Smooth muscle cell (in vitro differentiated cells): ENCODE data around the gene POLR2I. TPM values are rescaled to one million over a fixed set of nuclear protein-coding genes. Genes with fewer than 3 reads are reported as not detected.

Source experiments
- DNase-seq: peaks from one replicate; lab custom pipeline; 2025; ENCODE audit not compliant: unreplicated experiment; lab: John Stamatoyannopoulos, UW
- H2AFZ ChIP-seq: fragments of 200-600 bp; sonication (generic); 2 replicates; pipeline ENCODE4 v1.6.0; 2016; ENCODE audit warnings: antibody characterized with exemption, low read depth, mild to moderate bottlenecking
- H3F3A ChIP-seq: fragments of 200-600 bp; sonication (generic); 2 replicates; pipeline ENCODE4 v1.6.0; 2017; ENCODE audit warnings: antibody characterized with exemption, low read depth
- H3K27ac ChIP-seq: fragments of 200-600 bp; sonication (generic); 2 replicates; pipeline ENCODE4 v1.5.1; 2016; ENCODE audit warnings: low read depth, mild to moderate bottlenecking
- H3K27me3 ChIP-seq: fragments of 200-600 bp; sonication (generic); 2 replicates; pipeline ENCODE4 v1.6.1; 2016; ENCODE audit warnings: low read depth, mild to moderate bottlenecking
- H3K36me3 ChIP-seq: fragments of 200-600 bp; sonication (generic); 2 replicates; pipeline ENCODE4 v1.5.1; 2016; ENCODE audit warnings: low read depth
- H3K4me1 ChIP-seq: fragments of 200-600 bp; sonication (generic); 2 replicates; pipeline ENCODE4 v1.5.1; 2016; ENCODE audit warnings: low read depth
- H3K4me2 ChIP-seq: fragments of 200-600 bp; sonication (generic); 2 replicates; pipeline ENCODE4 v1.6.0; 2016; ENCODE audit warnings: mild to moderate bottlenecking
- H3K4me3 ChIP-seq: fragments of 200-600 bp; sonication (generic); 2 replicates; pipeline ENCODE4 v1.5.1; 2016; ENCODE audit warnings: mild to moderate bottlenecking
- H3K79me2 ChIP-seq: fragments of 200-600 bp; sonication (generic); 2 replicates; pipeline ENCODE4 v1.6.0; 2016; ENCODE audit warnings: low read depth, mild to moderate bottlenecking
- H3K9ac ChIP-seq: fragments of 200-600 bp; sonication (generic); 2 replicates; pipeline ENCODE4 v1.6.0; 2016; ENCODE audit warnings: low read depth
- H3K9me3 ChIP-seq: fragments of 200-600 bp; sonication (generic); replicated peaks from 2 replicates; pipeline ENCODE4 v1.5.1; 2016; ENCODE audit warnings: low read depth
- H4K20me1 ChIP-seq: fragments of 200-600 bp; sonication (generic); 2 replicates; pipeline ENCODE4 v1.6.0; 2016; ENCODE audit warnings: low read depth
- WGBS: methylation state at CpG from one replicate; pipeline ENCODE4 v1.1.7; 2016; ENCODE audit warnings: low lambda C conversion rate; 5-methylcytosine and 5-hydroxymethylcytosine counted together
- polyA plus RNA-seq: library from polyadenylated mRNA; unstranded; fragments of >200 nt; fragmentation: Nextera tagmentation; extraction: Ambion mirVana; gene quantifications from 2 replicates; pipeline ENCODE4 v1.2.1, GENCODE V29; 2016
- total RNA-seq: library from RNA; depleted of rRNA; stranded (reverse); fragments of >200 nt; gene quantifications from 2 replicates; pipeline ENCODE4 v1.2.3, GENCODE V29; 2014
- TF ChIP-seq, protein P1 (sequence below): fragments of 200-600 bp; sonication (generic); IDR thresholded peaks from 2 replicates; pipeline ENCODE4 v1.5.1; 2017; ENCODE audit warnings: borderline replicate concordance, mild to moderate bottlenecking, antibody characterized with exemption; ENCODE audit not compliant: insufficient read depth, poor library complexity, severe bottlenecking

POLR2I gene
- total and polyA plus RNA-seq, 2 experiments from 2014 or later: 102 to 132 TPM

DNA sequence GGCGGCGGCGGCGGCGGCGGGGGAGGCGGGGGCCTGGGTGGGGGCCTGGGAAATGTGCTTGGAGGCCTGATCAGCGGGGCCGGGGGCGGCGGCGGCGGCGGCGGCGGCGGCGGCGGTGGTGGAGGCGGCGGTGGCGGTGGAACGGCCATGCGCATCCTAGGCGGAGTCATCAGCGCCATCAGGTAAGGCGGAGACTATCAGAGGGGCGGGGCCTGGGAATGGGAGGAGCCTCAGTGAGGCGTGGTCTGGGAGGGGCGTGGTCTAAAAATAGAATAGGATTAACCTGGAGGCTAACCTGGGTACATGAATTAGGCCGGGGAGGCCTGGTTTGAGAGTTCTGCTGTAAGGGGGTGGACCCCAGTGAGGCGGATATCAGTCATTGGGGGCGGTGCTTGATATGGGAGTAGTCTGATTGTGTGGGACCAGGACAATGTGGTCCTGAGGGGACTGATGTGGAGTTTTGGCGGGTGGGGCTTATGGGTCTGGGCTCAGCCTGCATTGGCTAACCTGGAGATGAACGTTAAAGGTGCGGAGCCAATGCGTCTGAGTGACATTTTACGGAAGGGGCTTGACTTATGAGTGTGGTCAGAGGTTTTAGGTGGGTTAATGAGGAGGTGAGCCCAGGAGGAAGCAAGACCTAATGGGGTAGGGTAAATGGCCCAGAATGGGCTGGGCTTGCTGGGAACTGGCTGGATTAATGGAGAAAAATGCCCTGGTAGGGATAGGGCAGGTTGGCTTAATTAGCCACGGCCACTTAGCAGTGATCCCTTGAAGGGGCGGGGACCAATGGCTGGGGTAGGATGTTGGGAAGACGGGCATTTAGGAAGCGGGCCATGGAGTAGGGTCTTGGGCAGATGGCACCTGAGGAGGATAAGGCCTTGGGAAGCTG, 26.6 kb upstream of the POLR2I start:
- peaks cover 3% of the 10 kb centered on the region for H3K36me3 ChIP-seq
- WGBS: 19% methylated on average over 37 of the region's 42 CpGs
- TF ChIP-seq, protein P1, sequence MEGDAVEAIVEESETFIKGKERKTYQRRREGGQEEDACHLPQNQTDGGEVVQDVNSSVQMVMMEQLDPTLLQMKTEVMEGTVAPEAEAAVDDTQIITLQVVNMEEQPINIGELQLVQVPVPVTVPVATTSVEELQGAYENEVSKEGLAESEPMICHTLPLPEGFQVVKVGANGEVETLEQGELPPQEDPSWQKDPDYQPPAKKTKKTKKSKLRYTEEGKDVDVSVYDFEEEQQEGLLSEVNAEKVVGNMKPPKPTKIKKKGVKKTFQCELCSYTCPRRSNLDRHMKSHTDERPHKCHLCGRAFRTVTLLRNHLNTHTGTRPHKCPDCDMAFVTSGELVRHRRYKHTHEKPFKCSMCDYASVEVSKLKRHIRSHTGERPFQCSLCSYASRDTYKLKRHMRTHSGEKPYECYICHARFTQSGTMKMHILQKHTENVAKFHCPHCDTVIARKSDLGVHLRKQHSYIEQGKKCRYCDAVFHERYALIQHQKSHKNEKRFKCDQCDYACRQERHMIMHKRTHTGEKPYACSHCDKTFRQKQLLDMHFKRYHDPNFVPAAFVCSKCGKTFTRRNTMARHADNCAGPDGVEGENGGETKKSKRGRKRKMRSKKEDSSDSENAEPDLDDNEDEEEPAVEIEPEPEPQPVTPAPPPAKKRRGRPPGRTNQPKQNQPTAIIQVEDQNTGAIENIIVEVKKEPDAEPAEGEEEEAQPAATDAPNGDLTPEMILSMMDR: no peak
- peaks cover 35% of the 10 kb centered on the region for H3K79me2 ChIP-seq
- H4K20me1 ChIP-seq: peaks cover 32% of the 10 kb centered on the region
- H2AFZ ChIP-seq: no peak overlapping the region
- no peaks in the 10 kb centered on the region for H3K4me1 ChIP-seq
- peak overlapping the region; percentile 97 for H3K9ac ChIP-seq
- peak overlapping the region; percentile 97 for H3K4me3 ChIP-seq
- no peaks in the 10 kb centered on the region for H3K9me3 ChIP-seq
- H3K4me2 ChIP-seq: peak overlapping the region; percentile 94
- no peaks in the 10 kb centered on the region for H3K27me3 ChIP-seq
- DNase-seq: peak; percentile 38
- H3K27ac ChIP-seq: peak overlapping the region; percentile 94
- H3F3A ChIP-seq: peaks cover 5% of the 10 kb centered on the region

DNA sequence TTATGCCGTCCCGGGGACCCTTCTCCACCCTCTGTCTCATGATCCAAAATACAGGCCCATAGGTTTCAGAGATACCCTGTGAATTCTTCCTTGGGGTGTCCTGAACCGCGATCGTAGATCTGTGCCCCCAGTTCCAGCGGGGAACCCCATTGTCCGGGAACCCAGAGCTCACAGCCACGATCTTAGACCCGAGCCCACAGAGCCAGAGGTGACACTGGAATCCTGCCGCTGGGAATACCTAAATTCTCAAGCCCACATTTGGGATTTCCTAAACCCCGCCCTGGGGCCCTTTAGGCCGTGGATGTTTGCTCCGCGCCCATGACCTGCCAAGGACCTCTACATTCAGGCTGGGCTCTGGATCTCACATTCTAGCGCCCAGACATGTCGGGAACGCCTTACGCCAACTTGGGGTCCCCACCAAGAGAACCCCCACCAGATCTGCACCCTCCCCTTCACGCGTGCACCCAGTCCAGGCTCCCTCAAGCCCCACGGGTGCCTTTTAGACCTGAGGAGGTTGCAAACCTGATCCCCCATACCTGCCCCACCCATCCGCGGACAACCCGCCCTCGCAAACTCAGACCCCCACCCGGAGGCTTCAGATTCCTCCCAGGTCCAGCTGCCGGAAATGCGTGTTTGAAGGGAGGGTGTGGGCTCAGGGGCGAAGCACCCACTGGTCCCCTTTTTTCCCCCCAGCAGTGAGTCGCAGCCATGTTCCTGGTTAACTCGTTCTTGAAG, 25.8 kb upstream of the POLR2I start:
- H3K9me3 ChIP-seq: no peaks in the 10 kb centered on the region
- TF ChIP-seq, protein P1: no peak
- peaks cover 30% of the 10 kb centered on the region for H3K79me2 ChIP-seq
- H3F3A ChIP-seq: peaks cover 5% of the 10 kb centered on the region
- H4K20me1 ChIP-seq: peaks cover 26% of the 10 kb centered on the region
- peaks cover 3% of the 10 kb centered on the region for H3K36me3 ChIP-seq
- peak overlapping the region; percentile 94 for H3K27ac ChIP-seq
- H3K27me3 ChIP-seq: no peaks in the 10 kb centered on the region
- peak overlapping the region; percentile 94 for H3K4me2 ChIP-seq
- WGBS: 1% methylated on average over 22 of the region's 31 CpGs
- DNase-seq: peak; percentile 46
- H3K4me3 ChIP-seq: peak overlapping the region; percentile 97
- peak overlapping the region; percentile 97 for H3K9ac ChIP-seq
- H3K4me1 ChIP-seq: no peaks in the 10 kb centered on the region
- H2AFZ ChIP-seq: peak overlapping the region; percentile 45

DNA sequence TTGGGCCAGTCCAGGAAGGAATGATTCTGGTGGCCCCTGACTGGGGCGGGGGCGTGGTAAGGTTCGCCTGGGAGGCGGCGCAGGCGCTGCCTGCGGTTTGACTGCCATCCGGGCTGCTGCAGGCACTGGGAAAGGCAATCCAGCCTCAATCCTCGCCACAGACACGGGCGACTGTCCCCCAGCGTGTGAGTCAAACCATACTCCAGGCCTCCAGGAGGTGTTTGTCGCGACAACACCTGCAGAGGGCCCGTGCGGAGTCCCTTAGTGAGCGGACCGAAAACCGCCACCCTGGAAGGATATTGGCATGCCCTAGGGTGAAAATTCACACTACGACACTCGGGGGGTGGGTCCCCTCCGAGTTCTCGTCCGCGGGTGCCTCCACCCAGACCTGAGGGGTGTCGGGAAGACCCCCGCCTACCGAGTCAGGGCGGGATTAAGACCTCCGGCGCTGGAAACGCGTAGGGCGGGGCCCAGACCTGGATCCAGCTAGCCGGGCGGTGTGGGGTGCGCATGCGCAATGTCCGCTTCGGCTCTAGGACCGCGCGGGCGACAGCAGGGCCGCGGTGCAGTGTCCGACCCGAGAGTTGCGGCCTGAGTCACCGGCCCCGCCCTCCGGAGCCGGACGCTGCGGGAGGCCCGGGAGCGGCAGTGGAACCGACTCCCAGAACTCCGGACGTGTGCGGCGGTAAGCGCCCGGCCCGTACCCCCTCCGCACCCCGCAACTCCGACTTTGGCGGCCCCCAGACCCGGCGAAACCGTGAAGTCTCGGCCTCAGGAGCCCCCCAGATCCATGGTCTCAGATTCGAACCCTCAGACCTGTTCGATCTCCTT, 25.0 kb upstream of the POLR2I start, which contains the start of gene CAPNS1:
Gene CAPNS1, plus strand, starts transcription at position 594 of the 831 bp plus-strand sequence. CDS start 946 bp downstream, outside the sequence.
- Histone ChIP-seq H3K4me1 (no peaks in the 10 kb centered on the region), H3K4me2 (peak within 1 kb of the TSS; percentile 94), H4K20me1 (peaks cover 24% of the 10 kb centered on the region), H3K9me3 (no peaks in the 10 kb centered on the region), H3K27ac (peak within 1 kb of the TSS; percentile 94), H3K79me2 (peaks cover 30% of the 10 kb centered on the region), H3K27me3 (no peaks in the 10 kb centered on the region), H3K4me3 (peak within 1 kb of the TSS; percentile 97), H3K9ac (peak within 1 kb of the TSS; percentile 97), H3F3A (peaks cover 5% of the 10 kb centered on the region), H3K36me3 (peaks cover under 1% of the 10 kb centered on the region), H2AFZ (peak within 1 kb of the TSS; percentile 82)
- WGBS: under 1% methylated on average over 67 of the region's 75 CpGs
- TF ChIP-seq, protein P1: no peak
- DNase-seq: peak; percentile 87
